HEK293 (cell line): Measurements from ENCODE around the gene HERC4.

Source experiments
- CTCF ChIP-seq: fragments of 450-650 bp; formaldehyde crosslinking; IDR thresholded peaks from 2 replicates; pipeline ENCODE4 v1.5.1; 2016; ENCODE audit warnings: missing biosample characterization, missing genetic modification characterization
- EGR2 ChIP-seq: fragments of 450-650 bp; formaldehyde crosslinking; IDR thresholded peaks from 2 replicates; pipeline ENCODE4 v1.5.1; 2016; ENCODE audit warnings: low read depth, missing biosample characterization, missing genetic modification characterization
- KLF8 ChIP-seq: fragments of 450-650 bp; formaldehyde crosslinking; IDR thresholded peaks from 2 replicates; pipeline ENCODE4 v1.5.1; 2016; ENCODE audit warnings: missing biosample characterization, missing genetic modification characterization
- PRDM4 ChIP-seq: fragments of 450-650 bp; formaldehyde crosslinking; IDR thresholded peaks from 2 replicates; pipeline ENCODE4 v1.5.1; 2017; ENCODE audit warnings: missing biosample characterization, missing genetic modification characterization
- REPIN1 ChIP-seq: fragments of 450-650 bp; formaldehyde crosslinking; IDR thresholded peaks from 2 replicates; pipeline ENCODE4 v1.5.1; 2017; ENCODE audit warnings: missing biosample characterization, missing genetic modification characterization, low read depth
- SCRT1 ChIP-seq: fragments of 450-650 bp; formaldehyde crosslinking; IDR thresholded peaks from 2 replicates; pipeline ENCODE4 v1.5.1; 2016; ENCODE audit warnings: missing biosample characterization, missing genetic modification characterization, borderline replicate concordance
- SCRT2 ChIP-seq: fragments of 450-650 bp; formaldehyde crosslinking; IDR thresholded peaks from 2 replicates; pipeline ENCODE4 v1.5.1; 2016; ENCODE audit warnings: missing biosample characterization, missing genetic modification characterization
- YY2 ChIP-seq: fragments of 450-650 bp; formaldehyde crosslinking; IDR thresholded peaks from 2 replicates; pipeline ENCODE4 v1.5.1; 2016; ENCODE audit warnings: missing biosample characterization, missing genetic modification characterization
- ZBTB48 ChIP-seq: fragments of 450-650 bp; formaldehyde crosslinking; IDR thresholded peaks from 2 replicates; pipeline ENCODE4 v1.5.1; 2016; ENCODE audit warnings: missing biosample characterization, missing genetic modification characterization
- ZBTB8A ChIP-seq: fragments of 450-650 bp; formaldehyde crosslinking; IDR thresholded peaks from 2 replicates; pipeline ENCODE4 v1.5.1; 2016; ENCODE audit warnings: missing biosample characterization, missing genetic modification characterization
- ZFHX2 ChIP-seq: fragments of 450-650 bp; formaldehyde crosslinking; conservative IDR thresholded peaks from 2 replicates; pipeline ENCODE4 v1.5.1; 2016; ENCODE audit warnings: missing biosample characterization, missing genetic modification characterization
- ZFP3 ChIP-seq: fragments of 450-650 bp; formaldehyde crosslinking; IDR thresholded peaks from 2 replicates; pipeline ENCODE4 v1.5.1; 2016; ENCODE audit warnings: low read depth, missing biosample characterization, missing genetic modification characterization
- ZNF138 ChIP-seq: fragments of 450-650 bp; formaldehyde crosslinking; IDR thresholded peaks from 2 replicates; pipeline ENCODE4 v1.5.1; 2016; ENCODE audit warnings: missing biosample characterization, missing genetic modification characterization, borderline replicate concordance
- ZNF155 ChIP-seq: fragments of 450-650 bp; formaldehyde crosslinking; IDR thresholded peaks from 2 replicates; pipeline ENCODE4 v1.5.1; 2016; ENCODE audit warnings: missing biosample characterization, missing genetic modification characterization
- ZNF169 ChIP-seq: fragments of 450-650 bp; formaldehyde crosslinking; IDR thresholded peaks from 2 replicates; pipeline ENCODE4 v1.5.1; 2016; ENCODE audit warnings: missing biosample characterization, missing genetic modification characterization
- ZNF174 ChIP-seq: fragments of 450-650 bp; formaldehyde crosslinking; IDR thresholded peaks from 2 replicates; pipeline ENCODE4 v1.5.0; 2017; ENCODE audit warnings: missing biosample characterization, mild to moderate bottlenecking, missing genetic modification characterization
- ZNF18 ChIP-seq: fragments of 450-650 bp; formaldehyde crosslinking; IDR thresholded peaks from 2 replicates; pipeline ENCODE4 v1.5.1; 2016; ENCODE audit warnings: missing biosample characterization, missing genetic modification characterization
- ZNF221 ChIP-seq: fragments of 450-650 bp; formaldehyde crosslinking; IDR thresholded peaks from 2 replicates; pipeline ENCODE4 v1.5.1; 2017; ENCODE audit warnings: missing biosample characterization, missing genetic modification characterization, borderline replicate concordance
- ZNF239 ChIP-seq: fragments of 450-650 bp; formaldehyde crosslinking; IDR thresholded peaks from 2 replicates; pipeline ENCODE4 v1.5.1; 2016; ENCODE audit warnings: missing biosample characterization, missing genetic modification characterization
- ZNF24 ChIP-seq: fragments of 450-650 bp; formaldehyde crosslinking; IDR thresholded peaks from 2 replicates; pipeline ENCODE4 v1.5.1; 2016; ENCODE audit warnings: missing biosample characterization, missing genetic modification characterization
- ZNF274 ChIP-seq, 2 experiments: fragments of 200-500 bp in 1 of 2; fragments of 450-650 bp in 1 of 2; sonication (Bioruptor generic) in 1 of 2; formaldehyde crosslinking in 1 of 2; IDR thresholded peaks; 2 replicates each; pipeline versions ENCODE4 v1.5.1 to v1.6.1; 2014 to 2016; ENCODE audit warnings: borderline replicate concordance in 1 of 2, inconsistent platforms in 1 of 2, low read length in 1 of 2, missing biosample characterization in 1 of 2, missing genetic modification characterization in 1 of 2
- ZNF302 ChIP-seq: fragments of 450-650 bp; formaldehyde crosslinking; IDR thresholded peaks from 2 replicates; pipeline ENCODE4 v1.5.1; 2016; ENCODE audit warnings: missing biosample characterization, missing genetic modification characterization, low read depth
- ZNF324 ChIP-seq: fragments of 450-650 bp; formaldehyde crosslinking; IDR thresholded peaks from 2 replicates; pipeline ENCODE4 v1.5.1; 2016; ENCODE audit warnings: missing biosample characterization, missing genetic modification characterization
- ZNF335 ChIP-seq: fragments of 450-650 bp; formaldehyde crosslinking; conservative IDR thresholded peaks from 2 replicates; pipeline ENCODE4 v1.5.1; 2016; ENCODE audit warnings: missing biosample characterization, missing genetic modification characterization
- ZNF341 ChIP-seq: fragments of 450-650 bp; formaldehyde crosslinking; IDR thresholded peaks from 2 replicates; pipeline ENCODE4; 2016; ENCODE audit warnings: low read depth, missing biosample characterization, missing genetic modification characterization
- ZNF423 ChIP-seq: fragments of 450-650 bp; formaldehyde crosslinking; IDR thresholded peaks from 2 replicates; pipeline ENCODE4 v1.5.1; 2016; ENCODE audit warnings: missing biosample characterization, missing genetic modification characterization
- ZNF426 ChIP-seq: fragments of 450-650 bp; formaldehyde crosslinking; IDR thresholded peaks from 2 replicates; pipeline ENCODE4 v1.5.1; 2017; ENCODE audit warnings: missing biosample characterization, missing genetic modification characterization, mild to moderate bottlenecking, inconsistent platforms, moderate library complexity
- ZNF558 ChIP-seq: fragments of 450-650 bp; formaldehyde crosslinking; IDR thresholded peaks from 2 replicates; pipeline ENCODE4 v1.5.1; 2016; ENCODE audit warnings: missing biosample characterization, missing genetic modification characterization
- ZNF571 ChIP-seq: fragments of 450-650 bp; formaldehyde crosslinking; IDR thresholded peaks from 2 replicates; pipeline ENCODE4 v1.5.0; 2017; ENCODE audit warnings: missing biosample characterization, missing genetic modification characterization
- ZNF585B ChIP-seq: fragments of 450-650 bp; formaldehyde crosslinking; IDR thresholded peaks from 2 replicates; pipeline ENCODE4 v1.5.1; 2016; ENCODE audit warnings: missing biosample characterization, missing genetic modification characterization
- ZNF600 ChIP-seq: fragments of 450-650 bp; formaldehyde crosslinking; IDR thresholded peaks from 2 replicates; pipeline ENCODE4 v1.5.1; 2016; ENCODE audit warnings: missing biosample characterization, missing genetic modification characterization
- ZNF621 ChIP-seq: fragments of 450-650 bp; formaldehyde crosslinking; IDR thresholded peaks from 2 replicates; pipeline ENCODE4 v1.5.1; 2017; ENCODE audit warnings: missing biosample characterization, missing genetic modification characterization
- ZNF664 ChIP-seq: fragments of 450-650 bp; formaldehyde crosslinking; IDR thresholded peaks from 2 replicates; pipeline ENCODE4 v1.5.1; 2016; ENCODE audit warnings: missing biosample characterization, missing genetic modification characterization
- ZNF76 ChIP-seq: fragments of 450-650 bp; formaldehyde crosslinking; IDR thresholded peaks from 2 replicates; pipeline ENCODE4; 2016; ENCODE audit warnings: low read depth, missing biosample characterization, missing genetic modification characterization, borderline replicate concordance
- ZNF768 ChIP-seq: fragments of 450-650 bp; formaldehyde crosslinking; IDR thresholded peaks from 2 replicates; pipeline ENCODE4 v1.5.1; 2018; ENCODE audit warnings: missing biosample characterization, mild to moderate bottlenecking, missing genetic modification characterization
- ZNF791 ChIP-seq: fragments of 450-650 bp; formaldehyde crosslinking; IDR thresholded peaks from 2 replicates; pipeline ENCODE4 v1.5.1; 2016; ENCODE audit warnings: missing biosample characterization, missing genetic modification characterization
- ZXDB ChIP-seq: fragments of 450-650 bp; formaldehyde crosslinking; IDR thresholded peaks from 2 replicates; pipeline ENCODE4 v1.5.1; 2016; ENCODE audit warnings: missing biosample characterization, missing genetic modification characterization

HERC4 gene

GRCh38 chr10:67884313-67884841, 190.7 kb downstream of the HERC4 start, which contains the start of gene SIRT1 (continued):
- TF ChIP-seq PRDM4 = peak; percentile 58; the same call in 1 of the 2 replicates
- peak; percentile 99 for TF ChIP-seq SCRT2 (tag by site-specific recombination)
- no peak for TF ChIP-seq ZNF768 (tag by site-specific recombination)
- TF ChIP-seq YY2 (tag by site-specific recombination) = peak; percentile 75
- TF ChIP-seq ZNF558 (tag by site-specific recombination) = peak; percentile 25; the same call in 1 of the 2 replicates
- peak; percentile 94 for TF ChIP-seq ZNF335 (tag by site-specific recombination)
- no peak for TF ChIP-seq ZNF621 (tag by site-specific recombination)
- TF ChIP-seq ZNF600 = peak; percentile 86
- TF ChIP-seq ZNF324 (tag by site-specific recombination) = peak; percentile 71
- TF ChIP-seq ZNF239 (tag by site-specific recombination) = no peak
- TF ChIP-seq CTCF (tag by site-specific recombination) = peak; percentile 47; the same call in 1 of the 2 replicates
- TF ChIP-seq ZFP3 (tag by site-specific recombination) = no peak
- TF ChIP-seq ZNF155 (tag by site-specific recombination) = no peak
- TF ChIP-seq ZNF76 = peak; percentile 78; the same call in 1 of the 2 replicates
- TF ChIP-seq ZNF664 (tag by site-specific recombination) = no peak
- TF ChIP-seq ZNF174 = no peak
- no peak; the same call in 1 of the 2 replicates for TF ChIP-seq ZNF221
- TF ChIP-seq ZNF274 (IDR thresholded peaks at IDR 0.05; ENCODE audit: low read length) = no peak
- TF ChIP-seq ZNF274 (tag by site-specific recombination; IDR thresholded peaks at IDR 0.05; ENCODE audit: borderline replicate concordance) = no peak
- TF ChIP-seq ZFHX2 (tag by site-specific recombination) = peak; percentile 99
- TF ChIP-seq ZNF18 (tag by site-specific recombination) = 0 out of 2 replicates have a peak, but pooled peaks have one; percentile 18
- TF ChIP-seq ZNF169 (tag by site-specific recombination) = no peak
- no peak for TF ChIP-seq REPIN1 (tag by site-specific recombination)
- no peak for TF ChIP-seq ZNF571 (tag by site-specific recombination)
- no peak for TF ChIP-seq ZNF791 (tag by site-specific recombination)
- peak; percentile 99 for TF ChIP-seq KLF8 (tag by site-specific recombination)
- TF ChIP-seq ZNF24 = peak; percentile 93; the same call in 1 of the 2 replicates
- peak; percentile 87 for TF ChIP-seq ZXDB (tag by site-specific recombination)
- no peak for TF ChIP-seq ZNF426
- no peak for TF ChIP-seq ZNF138
- no peak for TF ChIP-seq ZNF585B
- no peak for TF ChIP-seq ZBTB48 (tag by site-specific recombination)
- TF ChIP-seq ZBTB8A = peak; percentile 80
- peak; percentile 97 for TF ChIP-seq EGR2
- 0 out of 2 replicates have a peak, but pooled peaks have one; percentile 56 for TF ChIP-seq ZNF423 (tag by site-specific recombination)
- peak; percentile 99 for TF ChIP-seq ZNF341 (tag by site-specific recombination)
- TF ChIP-seq ZNF302 (tag by site-specific recombination) = no peak
- peak; percentile 89 for TF ChIP-seq SCRT1 (tag by site-specific recombination)
